IMR-90 (cell line): Measurements from ENCODE around the gene DCAF10. TPM values are rescaled to one million over a fixed set of nuclear protein-coding genes. Genes with fewer than 3 reads are reported as not detected.

Experiments
- ATAC-seq: fragments of 200-7000 bp; cut with Tn5 transposase; 2 replicates; pipeline ENCODE4 v1.9.1; 2020; ENCODE audit warnings: low read depth, mild to moderate bottlenecking, moderate library complexity
- BruUV-seq: library from RNA; stranded (reverse); fragments of 400-500 nt; replicated peaks from 2 replicates; lab custom pipeline; 2021; lab: Mats Ljungman, UMichigan
- CTCF ChIA-PET: fragments of 300-600 bp; formaldehyde crosslinking; extraction: SDS; loops from one replicate; lab custom pipeline; 2021; ENCODE audit warnings: antibody characterized with exemption; lab: Yijun Ruan, JAX
- POLR2A ChIA-PET: fragments of 300-600 bp; sonication (Branson Sonifier 250); formaldehyde crosslinking; loops from one replicate; lab custom pipeline; 2022; ENCODE audit warnings: antibody characterized with exemption; ENCODE audit not compliant: unreplicated experiment; lab: Charles Lee
- DNase-seq: peaks from one replicate; pipeline ENCODE4 v3.0.0; 2013
- H2AFZ ChIP-seq: replicated peaks from 2 replicates; pipeline ENCODE3; 2013; ENCODE audit warnings: low read length, mild to moderate bottlenecking; ENCODE audit not compliant: poor library complexity
- H2AK5ac ChIP-seq: 2 replicates; pipeline ENCODE4 v1.6.1; 2013; ENCODE audit warnings: low read depth, low read length, inconsistent platforms
- H2AK9ac ChIP-seq: replicated peaks from 2 replicates; pipeline ENCODE3; 2013; ENCODE audit warnings: mild to moderate bottlenecking, low read depth, low read length, moderate library complexity; ENCODE audit not compliant: poor library complexity
- H2BK120ac ChIP-seq: 2 replicates; pipeline ENCODE4 v1.6.1; 2013; ENCODE audit warnings: low read depth, low read length, inconsistent platforms
- H2BK15ac ChIP-seq: 3 replicates; pipeline ENCODE4 v1.6.1; 2013; ENCODE audit warnings: low read depth, low read length, inconsistent platforms
- H2BK20ac ChIP-seq: 2 replicates; pipeline ENCODE4 v1.6.1; 2013; ENCODE audit warnings: low read depth, mild to moderate bottlenecking, inconsistent platforms, low read length, moderate library complexity
- H2BK5ac ChIP-seq: 2 replicates; pipeline ENCODE4 v1.6.1; 2013; ENCODE audit warnings: mild to moderate bottlenecking, low read depth, low read length, inconsistent platforms; ENCODE audit not compliant: poor library complexity, severe bottlenecking
- H3K14ac ChIP-seq: replicated peaks from 2 replicates; pipeline ENCODE4 v1.6.1; 2013; ENCODE audit warnings: low read depth, low read length, inconsistent platforms
- H3K18ac ChIP-seq: 2 replicates; pipeline ENCODE4 v1.6.1; 2013; ENCODE audit warnings: low read depth, low read length, control low read depth
- H3K23ac ChIP-seq: 2 replicates; pipeline ENCODE4 v1.6.1; 2013; ENCODE audit warnings: low read depth, low read length, inconsistent platforms
- H3K27ac ChIP-seq: 2 replicates; pipeline ENCODE4 v1.5.1; 2013; ENCODE audit warnings: mild to moderate bottlenecking, control low read depth, low read length; ENCODE audit not compliant: insufficient read depth
- H3K27me3 ChIP-seq: 2 replicates; pipeline ENCODE4 v1.6.1; 2013; ENCODE audit warnings: low read length; ENCODE audit not compliant: control insufficient read depth, insufficient read depth
- H3K36me3 ChIP-seq: 2 replicates; pipeline ENCODE4 v1.6.1; 2013; ENCODE audit warnings: low read length, mixed read lengths; ENCODE audit not compliant: control insufficient read depth, insufficient read depth
- H3K4ac ChIP-seq: 2 replicates; pipeline ENCODE4 v1.6.1; 2013; ENCODE audit warnings: low read depth, low read length, inconsistent platforms
- H3K4me1 ChIP-seq: 2 replicates; pipeline ENCODE4 v1.6.1; 2013; ENCODE audit warnings: low read length, mixed read lengths; ENCODE audit not compliant: control insufficient read depth, insufficient read depth
- H3K4me2 ChIP-seq: 2 replicates; pipeline ENCODE4 v1.6.1; 2013; ENCODE audit warnings: low read depth, mild to moderate bottlenecking, control low read depth, low read length, moderate library complexity
- H3K4me3 ChIP-seq: 2 replicates; pipeline ENCODE4 v1.5.1; 2013; ENCODE audit warnings: low read depth, mild to moderate bottlenecking, control low read depth, low read length, moderate library complexity; ENCODE audit not compliant: insufficient read depth
- H3K56ac ChIP-seq: 2 replicates; pipeline ENCODE4 v1.6.1; 2013; ENCODE audit warnings: low read length, inconsistent platforms; ENCODE audit not compliant: insufficient read depth; ENCODE audit errors: extremely low read depth
- H3K79me1 ChIP-seq, 2 experiments: 2 replicates each; pipeline ENCODE4 v1.6.1; 2013; ENCODE audit warnings: low read length in 2 of 2, inconsistent platforms in 1 of 2, low read depth in 1 of 2
- H3K9ac ChIP-seq: 2 replicates; pipeline ENCODE4 v1.6.1; 2013; ENCODE audit warnings: low read depth, low read length, control low read depth
- H3K9me1 ChIP-seq: 2 replicates; pipeline ENCODE4 v1.6.1; 2013; ENCODE audit warnings: low read length, inconsistent platforms; ENCODE audit not compliant: insufficient read depth
- H3K9me3 ChIP-seq: 2 replicates; pipeline ENCODE4 v1.6.1; 2013; ENCODE audit warnings: low read length; ENCODE audit not compliant: control insufficient read depth, insufficient read depth
- H4K20me1 ChIP-seq: 2 replicates; pipeline ENCODE4 v1.6.1; 2013; ENCODE audit warnings: low read length, inconsistent platforms; ENCODE audit not compliant: insufficient read depth
- H4K5ac ChIP-seq: 2 replicates; pipeline ENCODE4 v1.6.1; 2013; ENCODE audit warnings: mild to moderate bottlenecking, low read depth, low read length, control low read depth
- H4K8ac ChIP-seq, 2 experiments: 2 replicates each; pipeline ENCODE4 v1.6.1; 2013; ENCODE audit warnings: low read depth in 2 of 2, low read length in 2 of 2, control low read depth in 1 of 2, inconsistent platforms in 1 of 2
- H4K91ac ChIP-seq: 2 replicates; pipeline ENCODE4 v1.6.1; 2013; ENCODE audit warnings: low read depth, low read length, inconsistent platforms; ENCODE audit not compliant: insufficient read depth
- BHLHE40 ChIP-seq: fragments of 150-350 bp; IDR thresholded peaks from 2 replicates; pipeline ENCODE4 v1.6.1; 2016; ENCODE audit warnings: mild to moderate bottlenecking, low read depth, low read length
- CHD1 ChIP-seq: IDR thresholded peaks from 2 replicates; pipeline ENCODE4 v1.6.1; 2012; ENCODE audit warnings: low read depth, low read length, improper control_type of control experiment
- FOS ChIP-seq: fragments of 150-350 bp; IDR thresholded peaks from 2 replicates; pipeline ENCODE4 v1.6.1; 2016; ENCODE audit warnings: low read depth, low read length
- MAZ ChIP-seq: IDR thresholded peaks from 2 replicates; pipeline ENCODE4 v1.6.1; 2012; ENCODE audit warnings: low read depth, mild to moderate bottlenecking, low read length, improper control_type of control experiment, moderate library complexity, borderline replicate concordance
- NFE2L2 ChIP-seq: fragments of 150-350 bp; IDR thresholded peaks from 2 replicates; pipeline ENCODE4 v1.6.1; 2016; ENCODE audit warnings: low read depth, mild to moderate bottlenecking, low read length
- POLR2A ChIP-seq: IDR thresholded peaks from 2 replicates; pipeline ENCODE4 v1.6.1; 2012; ENCODE audit warnings: mild to moderate bottlenecking, low read depth, low read length
- RAD21 ChIP-seq: IDR thresholded peaks from 2 replicates; pipeline ENCODE4 v1.6.1; 2012; ENCODE audit warnings: low read length, improper control_type of control experiment
- RCOR1 ChIP-seq: IDR thresholded peaks from 2 replicates; pipeline ENCODE4 v1.6.1; 2012; ENCODE audit warnings: mild to moderate bottlenecking, low read length, improper control_type of control experiment; ENCODE audit not compliant: insufficient replicate concordance
- RFX5 ChIP-seq: IDR thresholded peaks from 2 replicates; pipeline ENCODE4 v1.8.0; 2012; ENCODE audit warnings: low read depth, mild to moderate bottlenecking, low read length, moderate library complexity
- SMC3 ChIP-seq: fragments of 150-350 bp; IDR thresholded peaks from 2 replicates; pipeline ENCODE4 v1.6.1; 2016; ENCODE audit warnings: low read depth, mild to moderate bottlenecking, antibody characterized with exemption, low read length, moderate library complexity
- WGBS, 2 experiments: methylation state at CpG; one replicate each; pipeline versions ENCODE4 v1.1.5 to v1.1.7; 2013; ENCODE audit warnings: missing lambda C conversion rate in 2 of 2; ENCODE audit not compliant: insufficient read length in 1 of 2; ENCODE audit errors: extremely low coverage in 2 of 2; 5-methylcytosine and 5-hydroxymethylcytosine counted together
- dilution Hi-C: fragments of 300-500 bp; cut with HindIII; formaldehyde crosslinking; loops from one replicate; pipeline ENCODE4 v1.14.3; 2018; ENCODE audit warnings: low sequenced_read_pairs; ENCODE audit not compliant: unreplicated experiment
- in situ Hi-C: fragments of 300-500 bp; cut with MboI; formaldehyde crosslinking; loops from 3 replicates; pipeline ENCODE4 v1.14.3; 2019; ENCODE audit warnings: low sequenced_read_pairs, inconsistent platforms, mixed read lengths
- intact Hi-C: fragments of 100-400 bp; cut with micrococcal nuclease; formaldehyde crosslinking; loops from 2 replicates; pipeline ENCODE4 v1.10.0; 2022
- polyA plus RNA-seq, 3 experiments: library from polyadenylated mRNA; depleted of rRNA; stranded (reverse); fragments of >200 nt; gene quantifications; 2 replicates each; pipeline ENCODE4 v1.2.3, GENCODE V29; 2012; ENCODE audit warnings: low replicate concordance in 1 of 3
- total RNA-seq: library from RNA; depleted of rRNA; stranded (reverse); fragments of >200 nt; gene quantifications from 2 replicates; pipeline ENCODE4 v1.2.3, GENCODE V29; 2012
- TF ChIP-seq, protein P1 (sequence below): conservative IDR thresholded peaks from 2 replicates; pipeline ENCODE4 v1.5.1; 2012; ENCODE audit warnings: mild to moderate bottlenecking, low read depth, low read length, improper control_type of control experiment
- TF ChIP-seq, protein P2 (sequence below): fragments of 150-350 bp; IDR thresholded peaks from 2 replicates; pipeline ENCODE4 v1.6.1; 2017; ENCODE audit warnings: mild to moderate bottlenecking, antibody characterized with exemption, low read length, low read depth
- TF ChIP-seq, protein P3 (sequence below): fragments of 150-350 bp; IDR thresholded peaks from 2 replicates; pipeline ENCODE4 v1.6.1; 2016; ENCODE audit warnings: low read depth, mild to moderate bottlenecking, low read length, moderate library complexity, borderline replicate concordance

DCAF10 gene
- total and polyA plus RNA-seq, 2 of the 4 experiments (the other 2 are of a cell fraction), result 17.1 to 19.4 TPM

DNA sequence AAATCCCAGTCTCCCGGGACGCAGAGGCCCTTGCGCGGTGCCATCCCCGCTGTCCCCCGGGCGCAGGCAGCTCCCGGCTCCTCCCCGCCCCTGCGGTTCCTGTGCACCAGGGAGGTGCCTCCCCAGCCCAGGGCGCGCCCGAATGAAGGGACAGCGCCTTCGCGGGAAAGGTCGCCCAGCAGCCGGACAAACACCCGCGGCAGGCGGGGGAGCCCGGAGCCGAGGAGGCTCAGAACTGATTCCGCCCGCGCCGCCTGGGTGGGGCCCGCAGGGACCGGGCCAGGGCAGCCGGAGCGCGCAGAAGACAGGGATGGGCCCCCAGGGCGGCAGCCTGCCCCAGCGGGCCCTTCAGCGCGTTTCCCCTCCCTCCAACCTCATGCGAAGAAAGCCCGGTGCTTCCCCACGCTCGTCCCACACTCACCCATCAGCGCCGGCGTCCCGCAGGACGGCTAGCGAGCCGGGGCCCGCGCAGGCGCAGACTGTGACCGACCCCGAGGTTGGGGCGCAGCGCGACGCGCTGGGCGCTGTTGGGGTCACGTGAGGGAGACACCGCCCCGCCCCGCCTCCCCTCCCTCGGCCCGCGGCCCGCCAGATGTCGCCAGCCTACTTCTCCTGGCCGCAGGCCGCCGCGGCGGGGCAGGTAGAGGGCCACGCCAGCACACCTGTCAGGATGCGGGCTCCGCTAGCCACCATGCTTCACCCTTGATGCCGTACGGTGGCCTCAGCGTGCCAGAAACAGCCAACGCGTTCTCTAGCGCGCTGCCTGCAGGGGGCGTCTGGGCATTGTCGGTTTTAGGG, 103.2 kb downstream of the DCAF10 start, which contains the start of gene SLC25A51:
TSS of gene SLC25A51 (minus strand) at position 481 of the 798 bp plus-strand sequence. CDS start 15,577 bp downstream, outside the sequence.
- Histone ChIP-seq H4K20me1 (no peaks in the 10 kb centered on the region), H3K23ac (peak within 1 kb of the TSS; percentile 66), H2BK5ac (peak within 1 kb of the TSS; percentile 62), H4K8ac (peak within 1 kb of the TSS; percentile 89 to 95), H3K27me3 (no peaks in the 10 kb centered on the region), H3K4ac (peak within 1 kb of the TSS; percentile 82), H3K14ac (peak within 1 kb of the TSS; percentile 90), H2AK5ac (peak within 1 kb of the TSS; percentile 72; the same call in 1 of the 2 replicates), H2AK9ac (peak within 1 kb of the TSS; percentile 93), H4K91ac (peak within 1 kb of the TSS; percentile 83), H3K9ac (peak within 1 kb of the TSS; percentile 97), H3K9me1 (peaks cover 10% of the 10 kb centered on the region), H3K4me2 (peak within 1 kb of the TSS; percentile 97), H3K36me3 (0 out of 2 replicates have a peak, but pooled peaks cover 4% of the 10 kb centered on the region), H2BK15ac (peak within 1 kb of the TSS; percentile 66; the same call in 1 of the 3 replicates), H2BK20ac (0 out of 2 replicates have a peak within 1 kb of the TSS, but pooled peaks have one; percentile 29), H3K27ac (peak within 1 kb of the TSS; percentile 79), H3K79me1 (peaks cover 13 to 37% of the 10 kb centered on the region in 2 experiments), H2AFZ (peak within 1 kb of the TSS; percentile 96), H3K18ac (peak within 1 kb of the TSS; percentile 53), H4K5ac (peak within 1 kb of the TSS; percentile 85), H3K4me1 (peaks cover 12% of the 10 kb centered on the region), H3K56ac (peak within 1 kb of the TSS; percentile 80), H3K4me3 (peak within 1 kb of the TSS; percentile 78), H3K9me3 (no peaks in the 10 kb centered on the region), H2BK120ac (peak within 1 kb of the TSS; percentile 72)
- ChIA-PET CTCF (interaction anchor here (1.5 kb wide), 1 partner anchor 10 kb away, joined by 6 read pairs; no protein-coding TSS in a partner anchor), POLR2A (no interaction called here)
- dilution Hi-C loops, result loop anchor here (25.0 kb wide), 1 partner anchor 483 kb away; the partner anchor contains the start of gene ALDH1B1
- WGBS, 2 experiments, result 1% methylated on average over 30 of the region's 84 CpGs; no CpG with 5 or more reads in 1 of the 2 experiments
- DNase-seq, result peak; percentile 88
- ATAC-seq, result peak; percentile 85
- in situ Hi-C loops, result loop anchor here (10.0 kb wide), 1 partner anchor 319 kb away; no protein-coding TSS in a partner anchor
- intact Hi-C loops, result loop anchor here (2.0 to 5.0 kb wide), 3 partner anchors 157 to 422 kb away; partner anchors contain the start of gene TOMM5
- BruUV-seq, result no TSS peak
- TF ChIP-seq RAD21 (peak; percentile 72), BHLHE40 (peak; percentile 90), SMC3 (peak; percentile 68), CHD1 (no peak), RFX5 (no peak), POLR2A (no peak; the same call in 1 of the 2 replicates), MAZ (peak; percentile 81), RCOR1 (no peak), FOS (no peak), NFE2L2 (no peak)
- TF ChIP-seq, protein P1, sequence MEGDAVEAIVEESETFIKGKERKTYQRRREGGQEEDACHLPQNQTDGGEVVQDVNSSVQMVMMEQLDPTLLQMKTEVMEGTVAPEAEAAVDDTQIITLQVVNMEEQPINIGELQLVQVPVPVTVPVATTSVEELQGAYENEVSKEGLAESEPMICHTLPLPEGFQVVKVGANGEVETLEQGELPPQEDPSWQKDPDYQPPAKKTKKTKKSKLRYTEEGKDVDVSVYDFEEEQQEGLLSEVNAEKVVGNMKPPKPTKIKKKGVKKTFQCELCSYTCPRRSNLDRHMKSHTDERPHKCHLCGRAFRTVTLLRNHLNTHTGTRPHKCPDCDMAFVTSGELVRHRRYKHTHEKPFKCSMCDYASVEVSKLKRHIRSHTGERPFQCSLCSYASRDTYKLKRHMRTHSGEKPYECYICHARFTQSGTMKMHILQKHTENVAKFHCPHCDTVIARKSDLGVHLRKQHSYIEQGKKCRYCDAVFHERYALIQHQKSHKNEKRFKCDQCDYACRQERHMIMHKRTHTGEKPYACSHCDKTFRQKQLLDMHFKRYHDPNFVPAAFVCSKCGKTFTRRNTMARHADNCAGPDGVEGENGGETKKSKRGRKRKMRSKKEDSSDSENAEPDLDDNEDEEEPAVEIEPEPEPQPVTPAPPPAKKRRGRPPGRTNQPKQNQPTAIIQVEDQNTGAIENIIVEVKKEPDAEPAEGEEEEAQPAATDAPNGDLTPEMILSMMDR, result peak; percentile 98
- TF ChIP-seq, protein P2, sequence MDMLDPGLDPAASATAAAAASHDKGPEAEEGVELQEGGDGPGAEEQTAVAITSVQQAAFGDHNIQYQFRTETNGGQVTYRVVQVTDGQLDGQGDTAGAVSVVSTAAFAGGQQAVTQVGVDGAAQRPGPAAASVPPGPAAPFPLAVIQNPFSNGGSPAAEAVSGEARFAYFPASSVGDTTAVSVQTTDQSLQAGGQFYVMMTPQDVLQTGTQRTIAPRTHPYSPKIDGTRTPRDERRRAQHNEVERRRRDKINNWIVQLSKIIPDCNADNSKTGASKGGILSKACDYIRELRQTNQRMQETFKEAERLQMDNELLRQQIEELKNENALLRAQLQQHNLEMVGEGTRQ, result peak; percentile 91
- TF ChIP-seq, protein P3, sequence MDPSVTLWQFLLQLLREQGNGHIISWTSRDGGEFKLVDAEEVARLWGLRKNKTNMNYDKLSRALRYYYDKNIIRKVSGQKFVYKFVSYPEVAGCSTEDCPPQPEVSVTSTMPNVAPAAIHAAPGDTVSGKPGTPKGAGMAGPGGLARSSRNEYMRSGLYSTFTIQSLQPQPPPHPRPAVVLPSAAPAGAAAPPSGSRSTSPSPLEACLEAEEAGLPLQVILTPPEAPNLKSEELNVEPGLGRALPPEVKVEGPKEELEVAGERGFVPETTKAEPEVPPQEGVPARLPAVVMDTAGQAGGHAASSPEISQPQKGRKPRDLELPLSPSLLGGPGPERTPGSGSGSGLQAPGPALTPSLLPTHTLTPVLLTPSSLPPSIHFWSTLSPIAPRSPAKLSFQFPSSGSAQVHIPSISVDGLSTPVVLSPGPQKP, result no peak
